HEK293 (cell line): ENCODE measurements around the gene KLF16.

Experiments used
- CTCF ChIA-PET: fragments of 350-600 bp; formaldehyde crosslinking; extraction: SDS; loops from one replicate; lab custom pipeline; 2021; ENCODE audit warnings: antibody characterized with exemption; lab: Yijun Ruan, JAX
- POLR2A ChIA-PET: fragments of 300-600 bp; formaldehyde crosslinking; extraction: SDS; loops from one replicate; lab custom pipeline; 2020; ENCODE audit warnings: antibody characterized with exemption, inconsistent platforms; lab: Yijun Ruan, JAX
- H3K27ac ChIP-seq: fragments of 200-500 bp; sonication (Bioruptor generic); 2 replicates; pipeline ENCODE4 v1.5.1; 2014; ENCODE audit warnings: low read depth, low read length, control low read depth, inconsistent platforms; ENCODE audit errors: extremely low read depth
- H3K36me3 ChIP-seq, 2 experiments: fragments of 200-500 bp in 1 of 2; sonication (Bioruptor generic) in 1 of 2; 1 replicate in 1 of 2; 2 replicates in 1 of 2; pipeline ENCODE4 v1.5.1; 2014 to 2017; ENCODE audit warnings: inconsistent platforms in 2 of 2, low read length in 2 of 2; ENCODE audit not compliant: control insufficient read depth in 2 of 2, insufficient read depth in 1 of 2
- H3K4me1 ChIP-seq: fragments of 200-500 bp; sonication (Bioruptor generic); 2 replicates; pipeline ENCODE4 v1.5.1; 2014; ENCODE audit warnings: mild to moderate bottlenecking, low read length, inconsistent platforms; ENCODE audit not compliant: control insufficient read depth, insufficient read depth
- H3K4me3 ChIP-seq: 2 replicates; pipeline ENCODE4 v1.5.1; 2011; ENCODE audit warnings: low read depth, mild to moderate bottlenecking, control low read depth, low read length, moderate library complexity
- H3K9me3 ChIP-seq: fragments of 200-500 bp; sonication (Bioruptor generic); 2 replicates; pipeline ENCODE4 v1.5.1; 2014; ENCODE audit warnings: low read depth, low read length, inconsistent platforms; ENCODE audit not compliant: control insufficient read depth, insufficient read depth
- FEZF1 ChIP-seq: fragments of 450-650 bp; formaldehyde crosslinking; IDR thresholded peaks from 2 replicates; pipeline ENCODE4 v1.5.1; 2016; ENCODE audit warnings: missing biosample characterization, missing genetic modification characterization
- MZF1 ChIP-seq: fragments of 450-650 bp; formaldehyde crosslinking; IDR thresholded peaks from 2 replicates; pipeline ENCODE4 v1.5.1; 2017; ENCODE audit warnings: missing biosample characterization, missing genetic modification characterization, borderline replicate concordance
- OVOL3 ChIP-seq: fragments of 450-650 bp; formaldehyde crosslinking; IDR thresholded peaks from 2 replicates; pipeline ENCODE4 v1.5.1; 2016; ENCODE audit warnings: missing biosample characterization, missing genetic modification characterization
- ZBTB10 ChIP-seq: fragments of 450-650 bp; formaldehyde crosslinking; IDR thresholded peaks from 2 replicates; pipeline ENCODE4 v1.5.1; 2016; ENCODE audit warnings: missing biosample characterization, missing genetic modification characterization
- ZBTB48 ChIP-seq: fragments of 450-650 bp; formaldehyde crosslinking; IDR thresholded peaks from 2 replicates; pipeline ENCODE4 v1.5.1; 2016; ENCODE audit warnings: missing biosample characterization, missing genetic modification characterization
- ZFHX2 ChIP-seq: fragments of 450-650 bp; formaldehyde crosslinking; conservative IDR thresholded peaks from 2 replicates; pipeline ENCODE4 v1.5.1; 2016; ENCODE audit warnings: missing biosample characterization, missing genetic modification characterization
- ZIC2 ChIP-seq: fragments of 450-650 bp; formaldehyde crosslinking; IDR thresholded peaks from 2 replicates; pipeline ENCODE4 v1.5.1; 2016; ENCODE audit warnings: missing biosample characterization, missing genetic modification characterization
- ZNF23 ChIP-seq: fragments of 450-650 bp; formaldehyde crosslinking; IDR thresholded peaks from 2 replicates; pipeline ENCODE4 v1.5.1; 2016; ENCODE audit warnings: missing biosample characterization, missing genetic modification characterization, borderline replicate concordance
- ZNF24 ChIP-seq: fragments of 450-650 bp; formaldehyde crosslinking; IDR thresholded peaks from 2 replicates; pipeline ENCODE4 v1.5.1; 2016; ENCODE audit warnings: missing biosample characterization, missing genetic modification characterization
- ZNF274 ChIP-seq, 2 experiments: fragments of 200-500 bp in 1 of 2; fragments of 450-650 bp in 1 of 2; sonication (Bioruptor generic) in 1 of 2; formaldehyde crosslinking in 1 of 2; IDR thresholded peaks; 2 replicates each; pipeline versions ENCODE4 v1.5.1 to v1.6.1; 2014 to 2016; ENCODE audit warnings: borderline replicate concordance in 1 of 2, inconsistent platforms in 1 of 2, low read length in 1 of 2, missing biosample characterization in 1 of 2, missing genetic modification characterization in 1 of 2
- ZNF280D ChIP-seq: fragments of 450-650 bp; formaldehyde crosslinking; IDR thresholded peaks from 2 replicates; pipeline ENCODE4 v1.5.1; 2016; ENCODE audit warnings: missing biosample characterization, missing genetic modification characterization
- ZNF324 ChIP-seq: fragments of 450-650 bp; formaldehyde crosslinking; IDR thresholded peaks from 2 replicates; pipeline ENCODE4 v1.5.1; 2016; ENCODE audit warnings: missing biosample characterization, missing genetic modification characterization
- ZNF341 ChIP-seq: fragments of 450-650 bp; formaldehyde crosslinking; IDR thresholded peaks from 2 replicates; pipeline ENCODE4; 2016; ENCODE audit warnings: low read depth, missing biosample characterization, missing genetic modification characterization
- ZNF354C ChIP-seq: fragments of 450-650 bp; formaldehyde crosslinking; IDR thresholded peaks from 2 replicates; pipeline ENCODE4 v1.5.1; 2016; ENCODE audit warnings: missing biosample characterization, missing genetic modification characterization, low read depth, borderline replicate concordance
- ZNF37A ChIP-seq: fragments of 450-650 bp; IDR thresholded peaks from 2 replicates; pipeline ENCODE4 v1.5.1; 2018; ENCODE audit warnings: missing biosample characterization, missing genetic modification characterization
- ZNF423 ChIP-seq: fragments of 450-650 bp; formaldehyde crosslinking; IDR thresholded peaks from 2 replicates; pipeline ENCODE4 v1.5.1; 2016; ENCODE audit warnings: missing biosample characterization, missing genetic modification characterization
- ZNF555 ChIP-seq: fragments of 450-650 bp; formaldehyde crosslinking; conservative IDR thresholded peaks from 2 replicates; pipeline ENCODE4 v1.5.1; 2017; ENCODE audit warnings: missing biosample characterization, mild to moderate bottlenecking, missing genetic modification characterization, inconsistent platforms
- ZNF558 ChIP-seq: fragments of 450-650 bp; formaldehyde crosslinking; IDR thresholded peaks from 2 replicates; pipeline ENCODE4 v1.5.1; 2016; ENCODE audit warnings: missing biosample characterization, missing genetic modification characterization
- ZNF624 ChIP-seq: fragments of 450-650 bp; formaldehyde crosslinking; IDR thresholded peaks from 2 replicates; pipeline ENCODE4 v1.5.1; 2017; ENCODE audit warnings: missing biosample characterization, missing genetic modification characterization
- ZNF626 ChIP-seq: fragments of 450-650 bp; sonication (Bioruptor Pico); formaldehyde crosslinking; IDR thresholded peaks from 2 replicates; pipeline ENCODE4 v1.5.1; 2018; ENCODE audit warnings: missing biosample characterization, missing genetic modification characterization, inconsistent platforms
- ZNF629 ChIP-seq: fragments of 450-650 bp; formaldehyde crosslinking; IDR thresholded peaks from 2 replicates; pipeline ENCODE4 v1.5.1; 2017; ENCODE audit warnings: missing biosample characterization, missing genetic modification characterization
- ZNF658 ChIP-seq: fragments of 450-650 bp; formaldehyde crosslinking; IDR thresholded peaks from 2 replicates; pipeline ENCODE4; 2016; ENCODE audit warnings: missing biosample characterization, missing genetic modification characterization
- ZNF692 ChIP-seq: fragments of 450-650 bp; formaldehyde crosslinking; IDR thresholded peaks from 2 replicates; pipeline ENCODE4 v1.5.1; 2016; ENCODE audit warnings: missing biosample characterization, missing genetic modification characterization
- ZNF843 ChIP-seq: fragments of 450-650 bp; formaldehyde crosslinking; IDR thresholded peaks from 2 replicates; pipeline ENCODE4 v1.5.1; 2016; ENCODE audit warnings: missing biosample characterization, missing genetic modification characterization
- ZSCAN23 ChIP-seq: fragments of 450-650 bp; formaldehyde crosslinking; IDR thresholded peaks from 2 replicates; pipeline ENCODE4 v1.5.1; 2016; ENCODE audit warnings: missing biosample characterization, missing genetic modification characterization

The KLF16 gene

GRCh38 chr19:1909761-1910080 lies 46.3 kb upstream of the KLF16 start:
- peaks cover 0 to 49% of the 10 kb centered on the region in 2 experiments; a peak in 2 of 3 replicates for H3K36me3 ChIP-seq
- POLR2A ChIA-PET: no interaction called here

GRCh38 chr19:1908364-1908678 lies 44.9 kb upstream of the KLF16 start:
- Histone ChIP-seq H3K4me3 (no peak overlapping the region), H3K36me3 (peaks cover 0 to 37% of the 10 kb centered on the region in 2 experiments; a peak in 2 of 3 replicates), H3K27ac (no peak overlapping the region), H3K9me3 (no peaks in the 10 kb centered on the region), H3K4me1 (peaks cover 12% of the 10 kb centered on the region)
- TF ChIP-seq ZNF24 (no peak), ZNF37A (tag by site-specific recombination) (no peak), ZNF843 (no peak), ZNF23 (tag by site-specific recombination) (no peak), ZNF558 (tag by site-specific recombination) (no peak), ZNF274 (IDR thresholded peaks at IDR 0.05; ENCODE audit: low read length) (no peak), ZNF274 (tag by site-specific recombination; IDR thresholded peaks at IDR 0.05; ENCODE audit: borderline replicate concordance) (no peak), ZNF354C (tag by site-specific recombination) (no peak), OVOL3 (no peak), ZBTB10 (tag by site-specific recombination) (no peak), ZNF626 (tag by site-specific recombination) (no peak), MZF1 (no peak), ZNF324 (tag by site-specific recombination) (no peak), ZNF658 (no peak), FEZF1 (tag by site-specific recombination) (no peak), ZSCAN23 (tag by site-specific recombination) (no peak), ZNF423 (no peak), ZNF555 (no peak), ZNF280D (no peak)
- POLR2A ChIA-PET: no interaction called here
- CTCF ChIA-PET: interaction anchor here (0.6 kb wide), 1 partner anchor 111 kb away, joined by 5 read pairs; no protein-coding TSS in a partner anchor

More at GRCh38 chr19:1909761-1910080, 46.3 kb upstream of the KLF16 start:
- CTCF ChIA-PET: interaction anchor here (1.1 kb wide), 1 partner anchor 38 kb away, joined by 4 read pairs; no protein-coding TSS in a partner anchor
- no peak overlapping the region for H3K4me3 ChIP-seq
- TF ChIP-seq ZIC2 (peak; percentile 48; the same call in 1 of the 2 replicates), ZNF629 (tag by site-specific recombination) (0 out of 2 replicates have a peak, but pooled peaks have one; percentile 2), ZFHX2 (tag by site-specific recombination) (0 out of 2 replicates have a peak, but pooled peaks have one; percentile 15), ZNF692 (tag by site-specific recombination) (no peak), ZBTB48 (peak; percentile 7; the same call in 1 of the 2 replicates), ZNF341 (tag by site-specific recombination) (peak; percentile 26; the same call in 1 of the 2 replicates), ZNF624 (tag by site-specific recombination) (no peak)
- H3K9me3 ChIP-seq: no peaks in the 10 kb centered on the region
- H3K27ac ChIP-seq: 0 out of 2 replicates have a peak overlapping the region, but pooled peaks have one; percentile 38
- peaks cover 12% of the 10 kb centered on the region for H3K4me1 ChIP-seq
